22Rv1 (cell line): ENCODE measurements around the gene MYL4.

Source experiments
- H3K27ac ChIP-seq: fragments of 450-650 bp; 2 replicates; pipeline ENCODE4 v1.5.1; 2017
- ZFX ChIP-seq: fragments of 450-650 bp; IDR thresholded peaks from 2 replicates; pipeline ENCODE4 v1.6.1; 2017; ENCODE audit warnings: antibody characterized with exemption, borderline replicate concordance
- TF ChIP-seq, protein P1 (sequence below): fragments of 450-650 bp; IDR thresholded peaks from 2 replicates; pipeline ENCODE4 v1.5.1; 2017; ENCODE audit warnings: mild to moderate bottlenecking

MYL4 gene

GRCh38 chr17:47251421-47251940, 42.3 kb downstream of the MYL4 start:
- TF ChIP-seq, protein P1, sequence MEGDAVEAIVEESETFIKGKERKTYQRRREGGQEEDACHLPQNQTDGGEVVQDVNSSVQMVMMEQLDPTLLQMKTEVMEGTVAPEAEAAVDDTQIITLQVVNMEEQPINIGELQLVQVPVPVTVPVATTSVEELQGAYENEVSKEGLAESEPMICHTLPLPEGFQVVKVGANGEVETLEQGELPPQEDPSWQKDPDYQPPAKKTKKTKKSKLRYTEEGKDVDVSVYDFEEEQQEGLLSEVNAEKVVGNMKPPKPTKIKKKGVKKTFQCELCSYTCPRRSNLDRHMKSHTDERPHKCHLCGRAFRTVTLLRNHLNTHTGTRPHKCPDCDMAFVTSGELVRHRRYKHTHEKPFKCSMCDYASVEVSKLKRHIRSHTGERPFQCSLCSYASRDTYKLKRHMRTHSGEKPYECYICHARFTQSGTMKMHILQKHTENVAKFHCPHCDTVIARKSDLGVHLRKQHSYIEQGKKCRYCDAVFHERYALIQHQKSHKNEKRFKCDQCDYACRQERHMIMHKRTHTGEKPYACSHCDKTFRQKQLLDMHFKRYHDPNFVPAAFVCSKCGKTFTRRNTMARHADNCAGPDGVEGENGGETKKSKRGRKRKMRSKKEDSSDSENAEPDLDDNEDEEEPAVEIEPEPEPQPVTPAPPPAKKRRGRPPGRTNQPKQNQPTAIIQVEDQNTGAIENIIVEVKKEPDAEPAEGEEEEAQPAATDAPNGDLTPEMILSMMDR = no peak
- no peak for TF ChIP-seq ZFX
- no peak overlapping the region for H3K27ac ChIP-seq

DNA sequence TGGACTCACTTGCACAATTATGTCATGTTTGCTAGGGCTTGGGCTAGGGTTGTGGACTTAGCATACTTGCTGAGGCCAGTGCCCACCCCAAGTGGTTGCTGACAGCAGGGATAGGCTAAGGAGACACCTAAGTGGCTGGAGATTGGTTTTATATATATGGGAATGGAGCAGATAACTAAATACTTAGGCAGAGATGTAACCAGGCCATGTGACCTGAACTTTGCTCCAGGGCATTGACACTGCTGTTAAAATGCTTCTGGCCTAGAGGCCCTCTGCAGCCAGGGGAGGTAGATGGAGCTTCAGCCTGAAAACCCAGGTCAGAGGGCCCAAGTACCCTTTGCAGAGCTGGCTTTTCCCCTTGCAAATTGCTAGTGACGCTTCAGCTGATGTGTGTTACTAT, 43.1 kb downstream of the MYL4 start:
- no peak overlapping the region for H3K27ac ChIP-seq
- no peak for TF ChIP-seq ZFX

DNA sequence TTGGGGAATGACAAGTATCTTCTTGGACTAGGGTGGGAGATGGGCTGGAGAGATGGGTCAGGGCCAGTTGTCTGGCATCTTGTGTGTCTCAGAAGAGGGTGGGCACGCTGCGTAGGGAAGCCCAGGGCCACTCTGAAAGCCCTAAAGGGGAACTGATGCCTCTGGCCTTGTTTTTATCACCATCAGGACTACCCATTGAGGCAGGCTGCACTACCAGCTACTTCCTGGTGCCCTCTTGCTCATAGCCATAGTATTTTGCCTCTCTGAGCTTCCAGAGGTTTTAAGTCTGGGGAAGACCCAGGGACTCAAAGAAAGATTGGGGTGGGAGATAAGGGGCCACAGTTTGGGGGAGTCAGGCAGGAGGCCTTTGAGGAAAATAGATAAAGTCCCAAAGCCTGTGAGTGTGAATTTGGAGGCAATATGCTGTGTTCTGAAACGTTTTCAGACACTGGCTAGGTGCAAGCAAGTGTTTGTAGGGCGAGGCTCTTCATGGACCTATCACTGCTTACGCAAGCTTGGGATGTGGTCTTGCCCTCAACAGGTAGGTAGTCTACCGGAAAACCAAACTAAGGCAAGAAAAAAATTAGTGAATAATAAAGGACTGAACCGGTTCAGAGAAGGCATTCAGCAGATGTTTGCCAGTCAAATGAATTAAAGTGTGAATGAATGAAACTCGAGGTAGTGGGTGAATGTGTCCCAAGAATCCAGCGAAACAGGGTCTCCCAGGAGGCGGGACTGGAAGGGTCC, 43.8 kb downstream of the MYL4 start:
- no peak overlapping the region for H3K27ac ChIP-seq
- TF ChIP-seq, protein P1 = no peak
- no peak for TF ChIP-seq ZFX

DNA sequence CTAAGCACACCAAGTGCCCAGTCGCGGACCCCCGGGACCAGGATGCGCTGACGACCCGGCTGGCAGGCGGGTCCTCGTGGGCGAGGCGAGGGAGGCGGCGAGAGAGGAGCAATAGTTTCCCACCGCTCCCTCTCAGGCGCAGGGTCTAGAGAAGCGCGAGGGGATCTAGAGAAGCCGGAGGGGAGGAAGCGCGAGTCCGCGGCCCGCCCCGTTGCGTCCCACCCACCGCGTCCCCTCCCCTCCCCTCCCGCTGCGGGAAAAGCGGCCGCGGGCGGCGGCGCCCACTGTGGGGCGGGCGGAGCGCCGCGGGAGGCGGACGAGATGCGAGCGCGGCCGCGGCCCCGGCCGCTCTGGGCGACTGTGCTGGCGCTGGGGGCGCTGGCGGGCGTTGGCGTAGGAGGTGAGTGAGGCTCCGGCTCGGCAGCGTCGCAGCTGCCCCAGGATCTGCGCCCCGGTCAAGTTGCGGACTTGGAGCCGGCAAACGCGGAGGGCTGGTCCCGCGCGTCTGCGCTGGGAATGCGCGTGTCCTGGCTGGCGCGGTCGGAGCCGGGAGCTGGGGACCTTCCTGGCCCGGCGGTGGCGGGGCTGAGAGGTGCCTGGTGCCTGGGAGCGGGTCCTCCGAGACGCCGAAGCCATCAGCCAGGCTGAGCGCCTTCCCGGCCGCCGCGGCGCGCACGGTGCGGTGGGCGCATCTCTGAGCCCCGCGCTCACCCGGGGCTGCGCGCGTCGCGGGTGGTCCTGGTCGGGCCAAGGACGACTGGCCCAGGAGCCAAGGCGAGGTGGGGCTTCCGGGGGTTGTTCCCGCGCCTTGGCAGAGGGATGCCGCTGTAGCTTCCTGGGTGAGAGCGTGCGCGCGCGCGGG, 44.6 kb downstream of the MYL4 start, which contains the start of gene ITGB3:
Gene ITGB3, plus strand, starts transcription at position 287 of the 862 bp plus-strand sequence. Its CDS starts 35 bp downstream, at position 322.
- TF ChIP-seq, protein P1 = peak; percentile 72
- no peak for TF ChIP-seq ZFX
- no peak within 1 kb of the TSS for H3K27ac ChIP-seq

DNA sequence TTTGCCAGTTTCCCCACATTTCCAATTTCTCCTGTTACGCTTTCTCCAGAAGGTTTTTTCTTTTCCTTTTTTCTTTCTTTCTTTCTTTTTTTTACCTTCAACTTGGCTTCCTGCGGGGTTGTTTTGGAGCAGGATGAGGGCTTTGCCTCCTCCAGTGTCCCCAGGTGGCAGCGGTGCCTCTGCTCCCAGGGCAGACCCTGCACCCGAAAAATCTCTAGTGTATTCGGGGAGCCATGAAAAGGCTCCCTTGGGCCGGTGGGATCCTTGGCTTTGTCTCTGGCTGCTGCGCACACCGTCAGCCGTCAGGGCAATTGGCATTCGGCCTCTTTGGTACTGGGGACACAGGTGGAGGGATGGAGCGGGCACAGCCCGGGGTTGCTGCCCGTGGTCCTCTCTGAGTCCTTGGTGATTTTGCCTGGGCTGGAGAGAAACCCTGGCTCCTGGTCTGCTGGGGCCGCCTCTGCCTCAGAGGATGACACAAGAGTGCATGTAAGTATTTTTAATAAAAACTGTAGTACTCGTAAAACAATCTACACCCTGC, 45.3 kb downstream of the MYL4 start:
- TF ChIP-seq, protein P1 = no peak
- TF ChIP-seq ZFX = no peak
- no peak overlapping the region for H3K27ac ChIP-seq

DNA sequence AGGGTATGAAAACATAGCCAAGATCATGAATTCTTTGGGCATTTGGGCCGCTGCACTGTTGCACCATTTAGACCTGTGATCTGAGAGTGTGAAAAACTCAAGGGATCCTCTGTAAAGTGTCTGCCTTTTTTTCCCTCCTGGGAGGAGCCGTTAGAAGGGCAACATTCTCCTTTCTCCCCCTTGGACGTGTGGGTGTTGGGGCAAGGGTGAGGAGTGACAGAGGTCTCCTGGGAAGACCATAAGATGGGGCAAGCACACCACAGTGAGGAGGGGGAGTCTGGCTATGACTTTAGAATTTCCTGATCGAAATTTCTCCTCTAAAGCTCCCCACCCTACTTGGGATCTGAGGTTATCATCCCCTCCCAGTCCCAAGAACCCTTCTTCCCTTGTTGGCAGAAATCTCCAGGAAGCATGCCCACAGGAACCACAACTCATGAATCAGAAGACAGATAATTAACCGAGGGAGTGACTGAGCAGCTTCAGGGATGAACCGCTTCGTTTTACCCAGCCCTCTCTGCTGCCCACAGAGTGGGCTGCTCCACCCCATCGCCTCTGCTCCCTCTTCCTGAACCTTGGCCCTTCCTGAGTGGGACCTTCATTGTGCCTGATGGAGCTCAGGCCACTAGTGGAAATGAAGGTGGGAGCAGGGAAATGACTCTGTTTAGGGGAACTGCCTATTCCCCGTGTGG, 48.6 kb downstream of the MYL4 start:
- H3K27ac ChIP-seq = no peak overlapping the region
- TF ChIP-seq, protein P1 = no peak
- no peak for TF ChIP-seq ZFX

DNA sequence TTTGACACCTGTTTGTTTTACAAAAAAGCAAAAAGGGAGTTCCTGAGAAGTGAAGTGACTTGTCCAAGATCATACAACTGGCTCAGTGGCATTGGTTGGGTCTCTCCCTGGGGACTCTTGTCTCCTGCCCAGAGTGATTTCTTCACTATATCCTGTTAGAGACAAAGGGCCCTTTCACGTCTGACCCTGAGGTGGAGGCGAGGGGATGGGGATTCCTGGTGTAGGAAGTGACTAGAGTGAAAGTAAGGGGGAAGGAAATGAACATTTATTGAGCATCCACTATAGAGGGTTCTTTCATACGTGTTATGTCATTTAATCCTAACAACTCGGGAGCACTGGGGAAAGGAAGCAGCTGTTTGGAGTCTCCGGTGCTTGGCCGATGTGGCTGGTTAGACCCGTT, 53.4 kb downstream of the MYL4 start:
- TF ChIP-seq, protein P1 = no peak
- TF ChIP-seq ZFX = no peak
- H3K27ac ChIP-seq = no peak overlapping the region
